ENCODE data around the gene PHF21B.

The PHF21B gene

GRCh38 chr22:45013138-45013537, 3.3 kb upstream of the PHF21B start:
- DNase-seq = no peak

GRCh38 chr22:45010532-45010900, 711 bp upstream of the PHF21B start:
- DNase-seq = no peak

GRCh38 chr22:45008751-45009605, 827 bp downstream of the PHF21B start:
- no peak for DNase-seq

- DNase-seq = no peak
These were observed 1.6 kb downstream of the PHF21B start for GRCh38 chr22:45008186-45008681.

- DNase-seq = no peak
These were observed 2.2 kb downstream of the PHF21B start for GRCh38 chr22:45007391-45008185.

- no peak for DNase-seq
These were observed 2.8 kb downstream of the PHF21B start for GRCh38 chr22:45006964-45007390.

- no peak for DNase-seq
These were observed 3.5 kb downstream of the PHF21B start for GRCh38 chr22:45006111-45006963.

GRCh38 chr22:45001653-45002052, 8.2 kb downstream of the PHF21B start:
- DNase-seq = no peak

GRCh38 chr22:45000330-45000729, 9.5 kb downstream of the PHF21B start:
- DNase-seq = no peak

- no peak for DNase-seq
These were observed 10.1 kb downstream of the PHF21B start for GRCh38 chr22:44999687-45000086.

- no peak for DNase-seq
These were observed 10.6 kb downstream of the PHF21B start for GRCh38 chr22:44999231-44999630.

- no peak for DNase-seq
These were observed 11.5 kb downstream of the PHF21B start for GRCh38 chr22:44998296-44998695.

- no peak for DNase-seq
These were observed 12.7 kb downstream of the PHF21B start for GRCh38 chr22:44997060-44997459.

- DNase-seq = no peak
These were observed 13.2 kb downstream of the PHF21B start for GRCh38 chr22:44996648-44997047.

- DNase-seq = no peak
These were observed 13.7 kb downstream of the PHF21B start for GRCh38 chr22:44996120-44996519.

GRCh38 chr22:44995715-44996114, 14.1 kb downstream of the PHF21B start:
- DNase-seq = no peak

- DNase-seq = no peak
These were observed 14.7 kb downstream of the PHF21B start for GRCh38 chr22:44995105-44995514.

- no peak for DNase-seq
These were observed 15.3 kb downstream of the PHF21B start for GRCh38 chr22:44994399-44995104.

GRCh38 chr22:44992166-44992565, 17.6 kb downstream of the PHF21B start:
- no peak for DNase-seq

- DNase-seq = no peak
These were observed 18.6 kb downstream of the PHF21B start for GRCh38 chr22:44991218-44991617.

- no peak for DNase-seq
These were observed 19.0 kb downstream of the PHF21B start for GRCh38 chr22:44990810-44991209.

- no peak for DNase-seq
These were observed 19.5 kb downstream of the PHF21B start for GRCh38 chr22:44990328-44990727.

Measured in MV-4-11 (cell line).